ENCODE measurements around the gene NAA60.
"Not testable (repeated sequence)": the region's sequence is repeated elsewhere in the genome, so short reads cannot be mapped to it uniquely, and the experiment has no call there.

The NAA60 gene

GRCh38 chr16:3511286-3512180 lies 68.1 kb downstream of the NAA60 start:
- no peak for DNase-seq

DNA sequence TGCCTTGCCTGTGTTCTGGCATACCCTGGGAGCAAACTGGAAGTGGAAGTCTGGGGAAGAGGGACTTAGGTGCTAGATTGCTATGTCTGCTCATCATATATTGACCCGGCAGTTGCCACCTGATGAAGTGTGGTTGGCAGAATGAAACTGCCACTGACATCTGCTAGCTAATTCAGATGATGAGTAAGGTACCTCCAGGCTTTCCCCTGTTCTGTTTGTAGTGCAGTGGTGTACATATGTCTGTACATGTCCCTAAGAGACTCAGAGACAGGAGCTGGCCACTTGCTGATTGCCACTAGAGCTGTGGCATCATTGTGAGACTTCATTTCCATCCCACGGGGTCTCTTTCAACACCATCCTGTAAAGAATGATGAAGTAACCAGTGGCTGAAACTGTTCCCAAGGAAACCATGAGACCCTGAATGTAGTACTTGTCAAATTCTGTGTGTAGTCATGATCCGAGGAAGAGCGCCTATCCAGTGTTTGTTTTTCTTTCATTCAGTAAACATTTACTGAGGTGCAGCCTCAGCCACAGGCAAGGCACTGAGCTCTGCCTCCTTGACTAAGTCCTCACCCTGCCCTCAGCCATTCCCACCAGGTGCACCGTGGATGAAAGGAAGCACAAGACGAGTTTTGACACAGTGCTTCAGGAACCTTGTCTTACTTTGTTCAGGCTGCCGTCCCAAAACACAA lies 70.6 kb downstream of the NAA60 start:
- DNase-seq = no peak

- DNase-seq = no peak
Observed at GRCh38 chr16:3514621-3515020, 71.1 kb downstream of the NAA60 start.

GRCh38 chr16:3515897-3516296 lies 72.4 kb downstream of the NAA60 start:
- no peak for DNase-seq

GRCh38 chr16:3518292-3518985 lies 75.0 kb downstream of the NAA60 start:
- DNase-seq = no peak

DNA sequence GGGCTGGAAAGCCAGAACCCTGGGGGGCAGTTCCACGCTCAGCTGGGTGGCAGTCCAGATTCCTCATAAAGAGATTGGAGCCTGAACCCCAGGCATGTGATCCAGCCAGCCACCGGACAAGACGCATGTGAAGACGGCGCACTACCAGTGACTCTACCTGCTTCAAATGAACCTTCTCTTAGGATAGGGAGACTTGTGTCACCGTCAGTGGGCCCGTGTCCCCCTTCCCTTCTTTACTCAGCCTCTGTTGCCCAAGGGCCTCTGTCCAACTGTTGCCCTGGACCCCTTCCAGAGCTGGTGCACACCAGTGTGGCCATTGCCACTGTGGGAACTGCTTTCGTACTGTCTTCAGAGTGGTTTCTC lies 75.5 kb downstream of the NAA60 start:
- DNase-seq = no peak

GRCh38 chr16:3519581-3519980 lies 76.1 kb downstream of the NAA60 start:
- no peak for DNase-seq

GRCh38 chr16:3520413-3520812 lies 76.9 kb downstream of the NAA60 start:
- DNase-seq = no peak

DNA sequence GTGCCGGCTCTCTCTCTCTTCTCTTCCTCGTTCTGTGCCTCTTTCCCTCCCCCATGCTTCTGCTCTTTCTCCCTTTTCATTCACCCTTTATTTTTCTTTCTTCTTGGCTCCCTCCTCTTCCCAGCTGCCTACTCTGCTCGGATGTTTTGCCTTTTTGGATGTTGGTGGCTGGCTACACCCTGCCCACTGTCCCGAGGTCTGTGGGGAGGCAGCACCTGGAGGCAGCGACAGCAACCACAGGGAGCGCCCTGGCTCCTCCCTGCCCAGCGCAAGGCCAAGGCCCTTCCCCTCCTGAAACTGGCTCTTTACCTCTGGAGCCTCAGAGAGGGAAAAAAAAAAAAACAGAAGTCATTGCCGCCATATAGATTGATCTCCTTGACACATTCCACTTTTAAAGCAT lies 77.4 kb downstream of the NAA60 start:
- no peak for DNase-seq

DNA sequence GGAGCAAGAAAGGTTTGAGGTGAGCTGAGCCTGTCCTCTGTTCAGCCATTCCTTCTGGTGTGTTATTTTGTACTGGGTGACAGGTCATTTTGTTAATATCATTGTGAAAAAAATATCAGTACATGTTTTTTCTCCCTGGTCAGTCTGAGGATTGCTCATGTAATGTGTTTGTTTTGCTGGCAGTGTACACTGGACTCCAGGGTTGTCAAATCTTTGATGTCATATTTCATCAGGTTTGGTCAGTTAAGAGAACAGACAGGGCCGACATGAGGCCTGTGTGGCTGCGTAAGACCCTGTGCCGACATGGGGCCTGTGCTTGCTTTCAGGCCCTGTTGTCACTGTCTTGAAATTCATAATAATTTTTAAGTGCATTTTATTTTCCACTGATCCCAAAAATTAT lies 79.8 kb downstream of the NAA60 start:
- DNase-seq = no peak

DNA sequence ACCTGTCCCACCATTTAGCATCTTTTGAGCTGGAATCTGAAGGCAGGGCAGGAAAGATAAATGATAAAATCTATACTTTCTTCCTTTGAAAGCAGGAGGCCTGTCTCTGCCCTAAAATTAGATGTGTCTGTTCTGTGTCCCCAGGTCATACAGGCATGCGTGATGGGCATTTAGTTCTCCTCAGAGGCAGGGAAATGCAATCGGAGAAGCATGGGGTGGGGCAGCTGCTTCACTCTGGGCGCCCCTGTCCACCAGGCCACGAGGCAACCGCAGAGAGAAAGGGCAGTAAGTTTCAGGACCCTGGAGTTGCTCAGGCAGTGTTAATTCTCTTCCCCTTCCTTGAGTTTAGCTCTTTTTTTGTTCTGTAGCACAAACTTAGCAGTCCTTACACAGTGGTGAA lies 82.5 kb downstream of the NAA60 start:
- DNase-seq = no peak

DNA sequence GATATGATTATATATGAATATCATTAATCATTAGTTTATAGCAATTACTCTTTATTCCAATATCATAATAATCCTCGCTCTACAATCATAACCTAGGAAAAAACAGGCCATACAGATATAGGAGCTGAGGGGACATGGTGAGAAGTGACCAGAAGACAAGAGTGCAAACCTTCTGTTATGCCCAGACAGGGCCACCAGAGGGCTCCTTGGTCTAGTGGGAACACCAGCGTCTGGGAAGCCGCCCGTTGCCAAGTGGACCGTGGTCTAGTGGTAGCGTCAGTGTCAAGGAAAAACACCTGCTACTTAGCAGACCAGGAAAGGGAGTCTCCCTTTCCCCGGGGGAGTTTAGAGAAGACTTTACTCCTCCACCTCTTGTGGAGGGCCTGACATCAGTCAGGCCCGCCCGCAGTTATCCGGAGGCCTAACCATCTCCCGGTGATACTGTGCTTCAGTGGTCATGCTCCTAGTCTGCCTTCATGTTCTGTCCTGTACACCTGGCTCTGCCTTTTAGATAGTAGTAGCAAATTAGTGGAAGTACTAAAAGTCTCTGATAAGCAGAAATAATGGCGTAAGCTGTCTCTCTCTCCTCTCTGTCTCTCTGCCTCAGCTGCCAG lies 83.8 kb downstream of the NAA60 start:
- DNase-seq = not testable (repeated sequence)

DNA sequence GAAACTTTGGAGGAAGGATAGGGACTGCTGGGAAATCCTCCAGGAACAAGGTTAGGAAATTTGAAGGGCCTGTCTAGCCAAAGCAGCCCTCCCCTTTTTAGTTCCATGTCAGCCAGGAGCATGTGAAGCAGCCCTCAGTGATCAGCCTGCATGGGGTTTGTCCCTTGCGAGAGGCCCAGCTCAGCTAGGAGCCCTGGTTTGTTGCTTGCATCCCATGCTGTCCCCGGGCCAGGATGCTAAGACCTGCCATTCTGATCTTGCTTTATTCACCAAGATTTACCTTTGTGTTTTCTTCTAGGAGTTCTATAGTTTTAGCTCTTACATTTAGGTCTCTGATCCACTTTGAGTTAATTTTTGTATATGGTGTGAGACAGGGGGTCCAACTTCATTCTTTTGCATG lies 84.9 kb downstream of the NAA60 start:
- DNase-seq = no peak

GRCh38 chr16:3529175-3529574 lies 85.7 kb downstream of the NAA60 start:
- DNase-seq = no peak

DNA sequence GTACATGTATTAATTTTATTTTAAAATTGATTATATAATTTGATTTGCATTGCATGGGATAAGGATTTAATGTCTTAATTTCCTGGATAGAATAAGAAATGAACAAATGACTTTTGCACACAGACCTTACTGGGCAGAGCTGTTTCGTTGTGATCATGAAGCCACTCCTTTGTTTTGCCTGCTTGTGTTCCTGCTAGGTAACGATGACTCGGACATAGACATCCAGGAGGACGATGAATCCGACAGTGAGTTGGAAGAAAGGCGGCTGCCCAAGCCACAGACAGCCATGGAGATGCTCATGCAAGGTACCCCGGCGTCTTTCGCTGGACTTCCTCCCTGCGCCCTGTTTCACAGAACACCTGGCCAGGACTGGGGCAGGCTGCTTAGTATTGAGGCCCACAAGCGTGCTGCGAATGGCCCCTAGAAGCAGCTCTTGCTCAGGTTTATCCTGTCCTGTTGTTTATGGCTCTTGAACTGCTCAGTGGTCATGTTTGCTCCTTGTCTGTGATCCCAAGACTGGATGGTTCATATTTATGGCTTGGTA lies 87.0 kb downstream of the NAA60 start:
- DNase-seq = no peak

DNA sequence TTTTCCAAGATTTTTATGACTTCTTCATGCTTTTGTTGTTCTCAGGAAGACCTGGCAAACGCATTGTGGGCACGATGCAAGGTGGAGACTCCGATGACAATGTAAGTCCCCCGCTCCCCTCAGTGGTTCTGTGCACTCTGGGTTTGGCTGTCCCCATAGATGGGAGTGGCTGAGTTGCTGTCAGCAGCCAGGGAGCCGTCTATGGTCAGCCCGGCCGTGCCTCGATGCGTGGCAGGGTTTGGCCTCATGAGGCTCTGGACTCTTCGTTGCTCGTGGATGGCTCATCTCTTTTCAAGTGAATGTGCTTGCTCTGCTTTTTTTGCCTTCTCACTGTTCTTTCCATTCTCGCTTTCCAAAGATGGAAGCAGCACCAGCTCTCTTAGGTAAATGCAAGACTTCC lies 89.3 kb downstream of the NAA60 start:
- no peak for DNase-seq

DNA sequence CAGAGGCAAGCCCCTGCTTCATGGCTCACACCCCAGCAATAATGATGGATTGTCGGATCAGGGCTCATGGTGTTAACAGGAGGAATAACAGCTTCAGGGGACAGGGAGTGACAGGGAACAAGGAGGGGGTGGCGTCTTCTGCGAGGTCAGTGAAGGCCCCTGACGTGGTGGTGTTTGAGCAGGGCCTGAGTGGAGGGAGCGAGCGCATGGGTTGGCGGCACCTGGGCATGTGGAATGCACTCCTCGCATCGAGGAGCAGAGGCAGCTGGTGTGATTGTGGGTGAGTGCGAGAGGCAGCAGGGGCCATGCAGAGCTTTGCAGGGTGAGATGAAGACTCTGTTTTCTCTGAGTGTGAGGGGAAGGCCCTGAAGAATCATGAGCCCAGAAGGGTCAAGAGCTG lies 90.6 kb downstream of the NAA60 start:
- no peak for DNase-seq

- no peak for DNase-seq
Observed at GRCh38 chr16:3536271-3536731, 92.8 kb downstream of the NAA60 start.

All from NCI-H510A (cell line).